Left ventricle myocardium inferior (tissue), 1 donor: ENCODE results near the gene FGF22. TPM values are rescaled to one million over a fixed set of nuclear protein-coding genes. Genes with fewer than 3 reads are reported as not detected.

ENCODE experiments used
- DNase-seq: peaks from one replicate; pipeline ENCODE4 v3.0.0-alpha.2; 2020
- H3K27ac ChIP-seq: fragments of 200-600 bp; replicated peaks from 2 replicates; pipeline ENCODE4 v1.8.0; 2021
- H3K27me3 ChIP-seq: fragments of 200-600 bp; 2 replicates; pipeline ENCODE4 v1.8.0; 2021; ENCODE audit warnings: low read depth
- H3K36me3 ChIP-seq: fragments of 200-600 bp; 2 replicates; pipeline ENCODE4 v1.8.0; 2021
- H3K4me1 ChIP-seq: fragments of 200-600 bp; 2 replicates; pipeline ENCODE4 v1.8.0; 2021
- H3K4me3 ChIP-seq: fragments of 200-600 bp; 2 replicates; pipeline ENCODE4 v1.8.0; 2021; ENCODE audit warnings: mild to moderate bottlenecking, moderate library complexity
- H3K9me3 ChIP-seq: fragments of 200-600 bp; replicated peaks from 2 replicates; pipeline ENCODE4 v1.8.0; 2021
- intact Hi-C: fragments of 100-400 bp; cut with micrococcal nuclease; formaldehyde crosslinking; loops from one replicate; pipeline ENCODE4 v1.11.0; 2022
- total RNA-seq: library from RNA; stranded (reverse); fragmentation: NEBNext Ultra II Directional; extraction: Animal tissue kit (Norgen Biotek cat#: 25700); gene quantifications from one replicate; pipeline ENCODE4 v1.2.1, GENCODE V29; 2021
- TF ChIP-seq, protein P1 (sequence below): fragments of 200-600 bp; IDR thresholded peaks from 2 replicates; pipeline ENCODE4 v1.8.0; 2021; ENCODE audit warnings: antibody characterized with exemption, mild to moderate bottlenecking, borderline replicate concordance
- donor health status: DM: no; HTN: yes; CAD: no; lungs with severe emphysema.

The FGF22 gene
- total RNA-seq, 1 donor from 2014 or later, result not detected

DNA sequence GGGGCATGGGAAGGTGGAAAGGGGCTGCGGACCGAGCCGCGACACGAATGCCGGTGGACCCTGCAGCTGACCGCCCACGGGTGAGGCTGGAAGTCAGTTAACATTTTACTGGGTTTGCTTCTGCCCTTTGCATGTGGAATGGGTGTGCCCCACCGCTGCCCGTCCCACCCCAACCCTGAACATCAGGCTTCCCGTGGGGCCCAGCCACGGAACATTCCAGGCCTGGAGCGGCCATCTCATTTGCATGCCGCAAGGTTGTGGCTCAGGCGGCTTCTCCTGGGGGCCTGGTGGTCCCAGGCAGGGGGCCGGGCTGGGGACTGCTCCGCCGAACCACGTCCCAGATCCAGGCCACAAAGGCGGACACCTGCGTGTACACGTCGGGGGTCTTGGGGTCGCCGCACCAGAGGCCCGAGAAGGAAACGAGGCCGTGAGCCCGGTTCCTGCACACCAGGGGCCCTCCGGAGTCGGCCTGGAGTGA is 45.8 kb downstream of the FGF22 start:
- DNase-seq, result no peak
- intact Hi-C loops, result no loop called here
- H3K9me3 ChIP-seq, result no peaks in the 10 kb centered on the region
- H3K4me3 ChIP-seq, result no peak overlapping the region
- TF ChIP-seq, protein P1, sequence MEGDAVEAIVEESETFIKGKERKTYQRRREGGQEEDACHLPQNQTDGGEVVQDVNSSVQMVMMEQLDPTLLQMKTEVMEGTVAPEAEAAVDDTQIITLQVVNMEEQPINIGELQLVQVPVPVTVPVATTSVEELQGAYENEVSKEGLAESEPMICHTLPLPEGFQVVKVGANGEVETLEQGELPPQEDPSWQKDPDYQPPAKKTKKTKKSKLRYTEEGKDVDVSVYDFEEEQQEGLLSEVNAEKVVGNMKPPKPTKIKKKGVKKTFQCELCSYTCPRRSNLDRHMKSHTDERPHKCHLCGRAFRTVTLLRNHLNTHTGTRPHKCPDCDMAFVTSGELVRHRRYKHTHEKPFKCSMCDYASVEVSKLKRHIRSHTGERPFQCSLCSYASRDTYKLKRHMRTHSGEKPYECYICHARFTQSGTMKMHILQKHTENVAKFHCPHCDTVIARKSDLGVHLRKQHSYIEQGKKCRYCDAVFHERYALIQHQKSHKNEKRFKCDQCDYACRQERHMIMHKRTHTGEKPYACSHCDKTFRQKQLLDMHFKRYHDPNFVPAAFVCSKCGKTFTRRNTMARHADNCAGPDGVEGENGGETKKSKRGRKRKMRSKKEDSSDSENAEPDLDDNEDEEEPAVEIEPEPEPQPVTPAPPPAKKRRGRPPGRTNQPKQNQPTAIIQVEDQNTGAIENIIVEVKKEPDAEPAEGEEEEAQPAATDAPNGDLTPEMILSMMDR, result no peak
- no peaks in the 10 kb centered on the region for H3K27me3 ChIP-seq
- H3K27ac ChIP-seq, result no peak overlapping the region
- H3K4me1 ChIP-seq, result peaks cover 9% of the 10 kb centered on the region
- H3K36me3 ChIP-seq, result no peaks in the 10 kb centered on the region

DNA sequence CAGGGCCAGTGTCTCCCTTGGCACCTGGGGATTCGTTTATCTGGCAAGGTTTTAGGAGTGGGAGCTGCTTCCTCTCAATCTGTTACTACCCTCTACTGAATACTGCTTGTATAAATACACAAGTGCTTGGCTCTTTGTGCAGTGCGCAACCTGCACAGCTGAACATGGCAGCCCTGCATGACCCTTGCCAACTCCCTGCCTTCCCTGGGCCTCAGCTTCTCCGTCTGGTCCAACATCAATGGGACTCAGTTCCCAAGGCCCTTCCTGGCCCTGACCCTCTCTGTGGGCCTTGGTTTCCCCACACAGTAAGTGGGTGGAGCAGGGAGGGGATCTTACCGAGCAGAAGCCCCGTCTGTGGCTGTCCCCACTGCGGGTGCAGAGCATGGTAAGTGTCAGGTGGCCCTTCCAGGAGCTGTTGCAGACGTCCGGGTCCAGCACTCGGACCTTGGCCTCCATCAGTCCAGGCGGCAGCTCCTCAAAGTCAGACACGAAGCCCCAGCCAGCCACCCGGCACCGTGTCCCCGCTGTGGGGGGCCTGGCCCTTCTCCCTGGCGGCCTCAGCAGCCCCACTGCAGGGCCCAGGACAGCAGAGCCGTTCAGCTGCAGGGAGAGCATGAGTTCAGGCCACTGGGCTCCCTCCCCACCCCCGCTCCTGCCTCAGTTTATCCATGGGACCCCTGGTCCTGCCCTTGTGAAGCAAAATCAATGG is 47.1 kb downstream of the FGF22 start:
- no peaks in the 10 kb centered on the region for H3K4me1 ChIP-seq
- no peak overlapping the region for H3K4me3 ChIP-seq
- no peaks in the 10 kb centered on the region for H3K36me3 ChIP-seq
- intact Hi-C loops, result no loop called here
- H3K27ac ChIP-seq, result no peak overlapping the region
- TF ChIP-seq, protein P1, result no peak
- no peaks in the 10 kb centered on the region for H3K9me3 ChIP-seq
- DNase-seq, result no peak
- no peaks in the 10 kb centered on the region for H3K27me3 ChIP-seq

DNA sequence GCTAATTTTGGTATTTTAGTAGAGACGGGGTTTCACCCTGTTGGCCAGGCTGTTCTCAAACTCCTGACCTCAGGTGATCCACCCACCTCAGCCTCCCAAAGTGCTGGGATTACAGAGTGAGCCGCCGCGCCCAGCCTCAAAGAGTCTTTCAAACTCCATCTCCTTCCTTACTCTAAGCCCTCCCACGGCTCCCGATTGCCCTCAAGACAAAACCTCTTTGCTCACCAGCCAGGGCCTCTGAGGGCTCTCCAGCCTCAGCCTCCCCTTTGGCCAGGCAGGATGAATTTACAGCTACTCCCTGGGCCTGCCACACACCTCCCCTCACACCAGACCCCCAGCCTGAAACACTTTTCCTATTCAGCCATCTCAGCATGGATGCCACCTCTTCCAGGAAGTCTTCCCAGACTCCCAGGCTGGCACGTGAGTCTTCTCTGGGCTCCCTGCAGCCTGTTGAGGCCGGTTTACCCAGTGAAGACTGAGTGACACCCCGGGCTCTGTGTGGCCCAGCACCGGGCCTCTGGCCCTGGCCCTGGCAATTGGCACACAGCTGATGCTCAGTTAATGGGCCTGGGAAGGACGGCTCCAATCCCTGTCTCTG is 48.0 kb downstream of the FGF22 start:
- Histone ChIP-seq H3K36me3 (no peaks in the 10 kb centered on the region), H3K27ac (no peak overlapping the region), H3K9me3 (no peaks in the 10 kb centered on the region), H3K4me3 (no peak overlapping the region), H3K27me3 (no peaks in the 10 kb centered on the region), H3K4me1 (no peaks in the 10 kb centered on the region)
- DNase-seq, result no peak
- TF ChIP-seq, protein P1, result no peak
- intact Hi-C loops, result no loop called here

DNA sequence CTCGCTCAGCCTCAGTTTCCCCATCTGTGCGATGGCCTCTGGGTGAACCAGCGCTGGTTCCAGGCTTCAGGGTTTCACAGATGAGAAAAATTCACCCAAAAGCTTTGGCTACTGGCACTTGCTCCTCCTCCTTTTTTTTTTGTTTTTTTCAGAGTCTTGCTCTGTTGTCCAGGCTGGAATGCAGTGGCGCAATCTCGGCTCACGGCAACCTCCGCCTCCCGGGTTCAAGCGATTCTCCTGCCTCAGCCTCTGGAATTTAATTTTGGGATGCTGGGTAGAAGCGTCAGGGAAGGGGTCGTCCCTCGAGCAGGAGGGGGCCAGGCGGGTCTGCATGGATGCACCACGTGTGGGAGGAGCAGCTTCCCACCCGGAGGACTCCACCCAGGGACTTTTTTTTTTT is 48.5 kb downstream of the FGF22 start:
- TF ChIP-seq, protein P1, result no peak
- Histone ChIP-seq H3K4me1 (no peaks in the 10 kb centered on the region), H3K27ac (no peak overlapping the region), H3K27me3 (no peaks in the 10 kb centered on the region), H3K36me3 (no peaks in the 10 kb centered on the region), H3K4me3 (no peak overlapping the region), H3K9me3 (no peaks in the 10 kb centered on the region)
- intact Hi-C loops, result no loop called here
- no peak for DNase-seq

DNA sequence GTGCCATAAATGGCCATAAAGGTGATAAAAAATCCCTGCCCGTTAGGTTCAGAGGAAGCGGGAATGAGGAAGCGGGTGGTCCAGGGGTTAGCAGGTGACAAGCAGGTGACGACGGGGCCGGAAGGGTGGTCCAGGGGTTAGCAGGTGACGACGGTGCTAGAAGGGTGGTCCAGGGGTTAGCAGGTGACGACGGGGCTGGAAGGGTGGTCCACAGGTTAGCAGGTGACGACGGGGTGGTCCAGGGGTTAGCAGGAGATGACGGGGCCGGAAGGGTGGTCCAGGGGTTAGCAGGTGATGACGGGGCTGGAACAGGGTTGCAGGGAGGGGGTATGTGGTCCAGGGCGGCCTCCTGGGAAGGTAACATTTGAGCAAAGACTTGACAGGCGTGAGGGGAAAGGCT is 49.3 kb downstream of the FGF22 start:
- H3K4me1 ChIP-seq, result no peaks in the 10 kb centered on the region
- H3K27me3 ChIP-seq, result no peaks in the 10 kb centered on the region
- intact Hi-C loops, result no loop called here
- H3K27ac ChIP-seq, result no peak overlapping the region
- H3K36me3 ChIP-seq, result no peaks in the 10 kb centered on the region
- no peak overlapping the region for H3K4me3 ChIP-seq
- TF ChIP-seq, protein P1, result no peak
- no peaks in the 10 kb centered on the region for H3K9me3 ChIP-seq
- DNase-seq, result no peak
